GM10266 (cell line): ENCODE data around the gene CAMSAP2.

Source experiments
- DNase-seq: peaks from one replicate; pipeline ENCODE4 v3.0.0; 2012; ENCODE audit errors: extremely low spot score
- CTCF ChIP-seq: IDR thresholded peaks from 2 replicates; pipeline ENCODE4 v1.5.1; 2012; ENCODE audit warnings: mild to moderate bottlenecking, low read depth; ENCODE audit not compliant: control insufficient read depth, insufficient read depth; ENCODE audit errors: missing control alignments

CAMSAP2 gene

GRCh38 chr1:200866521-200866920 is 127.8 kb downstream of the CAMSAP2 start:
- peak; percentile 84 for DNase-seq
- no peak for TF ChIP-seq CTCF

DNA sequence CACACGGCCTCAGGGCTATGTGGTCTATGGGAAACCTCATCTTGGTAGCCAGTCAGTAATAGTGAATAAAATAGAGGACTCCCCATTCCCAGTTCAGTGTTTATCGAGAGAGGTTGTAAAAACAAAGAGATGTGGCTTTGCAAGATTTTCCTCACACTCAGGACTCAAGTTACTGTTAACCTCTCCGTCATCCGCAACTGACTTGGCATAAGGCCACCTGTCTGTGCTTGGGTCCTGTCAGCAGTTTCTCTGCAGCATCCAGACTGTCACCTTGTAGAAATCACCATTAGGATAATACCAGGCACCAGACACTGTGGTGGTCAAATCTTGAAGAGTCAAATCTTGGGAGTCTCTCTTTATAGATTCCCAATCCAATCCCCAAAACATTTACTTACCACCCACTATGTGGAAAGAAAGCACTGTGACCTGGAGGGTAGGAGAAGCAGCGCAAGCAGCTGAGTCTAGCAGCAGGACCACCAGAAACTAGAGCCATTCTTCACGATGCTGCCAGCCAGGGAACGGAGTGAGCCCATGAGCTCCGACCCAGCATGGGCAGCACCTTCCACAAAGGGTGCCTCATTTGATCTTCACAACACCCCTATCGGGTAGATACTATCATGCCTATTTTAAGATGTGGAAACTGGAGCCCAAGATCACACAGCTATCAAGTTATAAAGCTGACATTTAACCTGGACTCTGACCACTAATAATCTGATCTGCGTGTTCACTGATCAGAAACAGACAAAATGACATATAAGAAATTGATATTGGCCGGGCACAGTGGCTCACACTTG is 128.5 kb downstream of the CAMSAP2 start:
- DNase-seq = peak; percentile 46
- TF ChIP-seq CTCF = no peak

- no peak for DNase-seq
- no peak for TF ChIP-seq CTCF
These were observed 130.7 kb downstream of the CAMSAP2 start for GRCh38 chr1:200869376-200869752.

DNA sequence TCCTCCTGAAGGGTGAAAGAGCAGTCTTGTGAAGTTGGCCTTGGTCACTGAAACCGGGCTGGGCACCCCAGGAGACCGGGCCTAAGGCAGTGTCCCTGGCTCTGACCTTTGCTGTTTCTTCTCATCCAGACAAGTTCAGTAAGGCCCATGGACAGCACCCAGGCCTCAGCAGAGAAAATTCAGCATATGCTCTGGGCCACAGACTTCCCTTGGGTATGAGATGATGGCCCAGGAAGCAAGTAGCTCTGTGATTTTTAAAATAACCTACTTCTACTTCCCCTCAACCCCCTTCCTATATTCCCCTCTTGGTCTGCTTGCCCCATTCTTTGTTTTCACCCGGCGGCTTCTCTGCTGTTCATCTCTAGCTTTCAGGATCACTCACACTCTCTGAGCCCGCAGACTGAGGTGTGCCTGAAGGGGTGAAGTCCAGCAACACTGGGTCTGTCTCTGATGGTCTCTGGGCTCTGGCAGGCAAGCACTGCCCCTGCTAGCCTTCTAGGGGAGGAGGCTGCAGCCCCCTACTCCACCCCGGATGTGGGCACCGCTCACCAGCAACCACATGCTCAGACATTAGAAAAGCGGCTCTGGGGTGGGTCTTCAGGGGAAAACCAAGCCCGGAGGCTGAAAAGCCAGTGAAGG is 131.2 kb downstream of the CAMSAP2 start:
- TF ChIP-seq CTCF = no peak
- peak; percentile 72 for DNase-seq

- TF ChIP-seq CTCF = no peak
- no peak for DNase-seq
These were observed 133.9 kb downstream of the CAMSAP2 start, which contains the start of gene GPR25 for GRCh38 chr1:200872446-200873115. GPR25 (plus strand) TSS chr1:200872981; CDS start chr1:200873038, 57 bp downstream.

DNA sequence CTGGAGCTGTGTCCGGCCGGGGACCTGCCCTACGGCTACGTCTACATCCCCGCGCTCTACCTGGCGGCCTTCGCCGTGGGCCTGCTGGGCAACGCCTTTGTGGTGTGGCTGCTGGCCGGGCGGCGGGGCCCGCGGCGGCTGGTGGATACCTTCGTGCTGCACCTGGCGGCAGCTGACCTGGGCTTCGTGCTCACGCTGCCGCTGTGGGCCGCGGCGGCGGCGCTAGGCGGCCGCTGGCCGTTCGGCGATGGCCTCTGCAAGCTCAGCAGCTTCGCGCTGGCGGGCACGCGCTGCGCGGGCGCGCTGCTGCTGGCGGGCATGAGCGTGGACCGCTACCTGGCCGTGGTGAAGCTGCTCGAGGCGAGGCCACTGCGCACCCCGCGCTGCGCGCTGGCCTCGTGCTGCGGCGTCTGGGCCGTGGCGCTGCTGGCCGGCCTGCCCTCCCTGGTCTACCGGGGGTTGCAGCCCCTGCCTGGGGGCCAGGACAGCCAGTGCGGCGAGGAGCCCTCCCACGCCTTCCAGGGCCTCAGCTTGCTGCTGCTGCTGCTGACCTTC is 134.5 kb downstream of the CAMSAP2 start:
- DNase-seq = no peak
- no peak for TF ChIP-seq CTCF
